Transverse colon (tissue), 4 donors: Measurements from ENCODE around the gene HASPIN. TPM values are rescaled to one million over a fixed set of nuclear protein-coding genes. Genes with fewer than 3 reads are reported as not detected.

Experiments
- DNase-seq: peaks from one replicate; pipeline ENCODE4 v3.0.0-alpha.2; 2019
- H3K27ac ChIP-seq, 4 donors: fragments of 200-600 bp; sonication (generic); 2 replicates each; pipeline ENCODE4 v1.5.1; 2016 to 2018; ENCODE audit warnings: inconsistent platforms in 4 of 4
- H3K27me3 ChIP-seq: fragments of 200-600 bp; sonication (generic); 2 replicates; pipeline ENCODE4 v1.5.1; 2017; ENCODE audit warnings: inconsistent platforms
- H3K36me3 ChIP-seq, 4 donors: fragments of 200-600 bp; sonication (generic); 2 replicates each; pipeline ENCODE4 v1.5.1; 2017 to 2019; ENCODE audit warnings: inconsistent platforms in 4 of 4
- H3K4me1 ChIP-seq, 4 donors: fragments of 200-600 bp; sonication (generic); 2 replicates each; pipeline ENCODE4 v1.5.1; 2017 to 2020; ENCODE audit warnings: inconsistent platforms in 4 of 4
- H3K4me3 ChIP-seq, 4 donors: fragments of 200-600 bp; sonication (generic); 1 replicate in 1 of 4; 2 replicates in 3 of 4; pipeline versions ENCODE4 v1.5.1 to v1.6.1; 2017 to 2019; ENCODE audit warnings: inconsistent platforms in 4 of 4
- H3K9me3 ChIP-seq, 2 donors: fragments of 200-600 bp; sonication (generic); 2 replicates each; pipeline ENCODE4 v1.5.1; 2017 to 2019; ENCODE audit warnings: inconsistent platforms in 2 of 2
- EP300 ChIP-seq: sonication (generic); formaldehyde crosslinking; IDR thresholded peaks from one replicate; pipeline ENCODE4 v1.6.1; 2017; ENCODE audit warnings: antibody characterized with exemption, low read depth
- POLR2A ChIP-seq: fragments of 450-650 bp; IDR thresholded peaks from one replicate; pipeline ENCODE4 v1.6.1; 2016; ENCODE audit warnings: antibody characterized with exemption, mild to moderate bottlenecking, moderate library complexity
- POLR2AphosphoS5 ChIP-seq, 3 donors: sonication (generic); formaldehyde crosslinking; IDR thresholded peaks; one replicate each; pipeline ENCODE4 v1.6.1; 2016; ENCODE audit warnings: antibody characterized with exemption in 3 of 3
- WGBS, 2 donors: methylation state at CpG; one replicate each; pipeline ENCODE4 v1.1.5; 2018; ENCODE audit warnings: low coverage in 1 of 2; 5-methylcytosine and 5-hydroxymethylcytosine counted together
- in situ Hi-C, 4 donors: fragments of 200-750 bp; cut with MboI; loops; one replicate each; pipeline versions ENCODE4 v1.15.0 to v1.15.1; 2017; ENCODE audit warnings: low sequenced_read_pairs in 3 of 4, low pct_ligation_motif_present in 1 of 4, low pct_unique_long_range_greater_than_20kb in 1 of 4
- intact Hi-C: fragments of 100-400 bp; cut with DNase I; formaldehyde crosslinking; loops from one replicate; pipeline ENCODE4 v1.15.1; 2023; ENCODE audit warnings: low total_unique reads
- total RNA-seq, 4 donors: library from RNA; depleted of rRNA; stranded (reverse); fragments of >200 nt; gene quantifications; one replicate each; pipeline ENCODE4 v1.1.0, GENCODE V29; 2016
- TF ChIP-seq, protein P1 (sequence below), 5 experiments: fragments of 200-600 bp in 3 of 5; fragments of 450-650 bp in 2 of 5; sonication (generic) in 3 of 5; IDR thresholded peaks; 1 replicate in 2 of 5; 2 replicates in 3 of 5; pipeline ENCODE4 v1.5.1; 2016 to 2017; ENCODE audit warnings: antibody characterized with exemption in 5 of 5, inconsistent platforms in 3 of 5, mild to moderate bottlenecking in 2 of 5, moderate library complexity in 1 of 5

The HASPIN gene
- total RNA-seq, 4 donors from 2014 or later = 0.14 to 2.4 (median 0.64) TPM; not detected in 1

DNA sequence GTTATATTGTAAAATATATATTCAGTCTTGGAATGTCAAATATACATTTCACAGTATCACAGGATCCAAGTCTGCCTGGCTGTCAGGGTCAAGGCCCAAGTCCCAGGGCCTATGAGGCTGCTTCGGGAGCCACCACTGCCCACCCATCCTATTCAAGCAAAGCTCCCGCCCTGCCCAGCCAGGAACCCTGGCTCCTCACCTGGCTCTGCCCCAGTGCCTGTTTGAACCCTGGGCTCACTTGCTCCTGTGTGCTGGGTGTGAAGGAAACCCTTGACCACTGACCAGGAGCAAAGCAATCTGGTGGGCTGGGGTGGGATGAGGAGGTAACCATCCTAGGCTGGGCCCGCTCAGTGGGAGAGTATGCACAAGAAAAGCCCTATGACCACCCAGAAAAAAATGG is 50.3 kb downstream of the HASPIN start:
- H3K4me1 ChIP-seq = no peaks in the 10 kb centered on the region
- TF ChIP-seq POLR2A = no peak
- no peak for TF ChIP-seq EP300
- TF ChIP-seq POLR2AphosphoS5 (IDR thresholded peaks at IDR 0.05) = no peak
- TF ChIP-seq, protein P1, sequence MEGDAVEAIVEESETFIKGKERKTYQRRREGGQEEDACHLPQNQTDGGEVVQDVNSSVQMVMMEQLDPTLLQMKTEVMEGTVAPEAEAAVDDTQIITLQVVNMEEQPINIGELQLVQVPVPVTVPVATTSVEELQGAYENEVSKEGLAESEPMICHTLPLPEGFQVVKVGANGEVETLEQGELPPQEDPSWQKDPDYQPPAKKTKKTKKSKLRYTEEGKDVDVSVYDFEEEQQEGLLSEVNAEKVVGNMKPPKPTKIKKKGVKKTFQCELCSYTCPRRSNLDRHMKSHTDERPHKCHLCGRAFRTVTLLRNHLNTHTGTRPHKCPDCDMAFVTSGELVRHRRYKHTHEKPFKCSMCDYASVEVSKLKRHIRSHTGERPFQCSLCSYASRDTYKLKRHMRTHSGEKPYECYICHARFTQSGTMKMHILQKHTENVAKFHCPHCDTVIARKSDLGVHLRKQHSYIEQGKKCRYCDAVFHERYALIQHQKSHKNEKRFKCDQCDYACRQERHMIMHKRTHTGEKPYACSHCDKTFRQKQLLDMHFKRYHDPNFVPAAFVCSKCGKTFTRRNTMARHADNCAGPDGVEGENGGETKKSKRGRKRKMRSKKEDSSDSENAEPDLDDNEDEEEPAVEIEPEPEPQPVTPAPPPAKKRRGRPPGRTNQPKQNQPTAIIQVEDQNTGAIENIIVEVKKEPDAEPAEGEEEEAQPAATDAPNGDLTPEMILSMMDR (IDR thresholded peaks at IDR 0.05) = no peak
- in situ Hi-C loops = no loop called here
- DNase-seq = no peak
- no peaks in the 10 kb centered on the region for H3K36me3 ChIP-seq
- H3K4me3 ChIP-seq = no peak overlapping the region
- no peaks in the 10 kb centered on the region for H3K9me3 ChIP-seq
- intact Hi-C loops = no loop called here
- no peaks in the 10 kb centered on the region for H3K27me3 ChIP-seq
- 96 to 100% methylated on average over 1 to 3 of the region's 3 CpGs for WGBS, 2 donors
- no peak overlapping the region for H3K27ac ChIP-seq

Other genes starting within 250 kb of the HASPIN start
- 1 to 10 TPM in 3 of 4 donors, under 1 TPM in 1; 1.00 to 5.2 (median 2.9) TPM for gene ASPA, start 247.9 kb upstream of the HASPIN start, total RNA-seq
- gene TRPV3, start 166.1 kb upstream of the HASPIN start, total RNA-seq = 1 to 10 TPM in 3 of 4 donors, under 1 TPM in 1; 0.20 to 7.1 (median 3.7) TPM
- 10 to 100 TPM in 3 of 4 donors, 1 to 10 TPM in 1; 7.0 to 30.7 (median 10.7) TPM for gene TRPV1, start 114.5 kb upstream of the HASPIN start, total RNA-seq
- 10 to 100 TPM in 3 of 4 donors, 1 to 10 TPM in 1; 9.0 to 50.9 (median 24.2) TPM for gene SHPK, start 87.7 kb upstream of the HASPIN start, total RNA-seq
- gene CTNS, start 87.1 kb upstream of the HASPIN start, total RNA-seq = 10 to 100 TPM in 3 of 4 donors, 1 to 10 TPM in 1; 1.2 to 25.7 (median 18.8) TPM
- 100 to 1,000 TPM; 129 to 451 (median 202) TPM for gene TAX1BP3, start 55.3 kb upstream of the HASPIN start, total RNA-seq
- gene EMC6, start 55.1 kb upstream of the HASPIN start, total RNA-seq = 10 to 100 TPM in 2 of 4 donors, 1 to 10 TPM in 2; 3.0 to 24.4 (median 13.2) TPM
- 10 to 100 TPM in 1 of 4 donors, 1 to 10 TPM in 1, under 1 TPM in 2; 0.68 to 11.4 (median 2.1) TPM for gene P2RX5, start 27.7 kb upstream of the HASPIN start, total RNA-seq
- gene ITGAE, start 77.3 kb downstream of the HASPIN start, total RNA-seq = 10 to 100 TPM in 2 of 4 donors, 1 to 10 TPM in 2; 2.8 to 23.1 (median 14.5) TPM
- 10 to 100 TPM; 28.9 to 55.6 (median 45.8) TPM for gene NCBP3, start 122.3 kb downstream of the HASPIN start, total RNA-seq
- gene CAMKK1, start 169.2 kb downstream of the HASPIN start, total RNA-seq = 10 to 100 TPM in 1 of 4 donors, 1 to 10 TPM in 3; 2.9 to 31.0 (median 5.0) TPM
- 10 to 100 TPM in 1 of 4 donors, 1 to 10 TPM in 2, under 1 TPM in 1; 0.82 to 11.2 (median 7.0) TPM for gene P2RX1, start 192.6 kb downstream of the HASPIN start, total RNA-seq
- 100 to 1,000 TPM; 142 to 300 (median 208) TPM for gene ATP2A3, start 240.5 kb downstream of the HASPIN start, total RNA-seq